ENCODE results near the gene OMG. TPM values are rescaled to one million over a fixed set of nuclear protein-coding genes. Genes with fewer than 3 reads are reported as not detected.

The OMG gene
- total and polyA plus RNA-seq, 8 donors = 3.1 to 10.7 (median 4.8) TPM

- Histone ChIP-seq H3K27me3 (no peaks in the 10 kb centered on the region), H3K36me3 (peaks cover 0 to 17% of the 10 kb centered on the region in 2 donors), H3K4me1 (no peaks in the 10 kb centered on the region), H3K9me3 (no peaks in the 10 kb centered on the region), H3K27ac (no peak overlapping the region), H3K4me3 (no peak overlapping the region)
- TF ChIP-seq CTCF (IDR thresholded peaks at IDR 0.05) = no peak
- DNase-seq (no peak), ATAC-seq (no peak)
- intact Hi-C loops (cut with DNase I) = loop anchor here in 1 of 2 donors (10.0 kb wide), 1 partner anchor 65 kb away; the partner anchor contains the start of gene EVI2A
Observed at GRCh38 chr17:31260151-31260550, 36.9 kb downstream of the OMG start.

- DNase-seq = no peak
- Histone ChIP-seq H3K4me3 (no peak overlapping the region), H3K4me1 (no peaks in the 10 kb centered on the region), H3K27ac (no peak overlapping the region), H3K27me3 (no peaks in the 10 kb centered on the region), H3K9me3 (no peaks in the 10 kb centered on the region), H3K36me3 (peaks cover 0 to 13% of the 10 kb centered on the region in 2 donors)
- intact Hi-C loops (cut with DNase I) = no loop called here
- no peak for ATAC-seq
- TF ChIP-seq CTCF (IDR thresholded peaks at IDR 0.05) = no peak
Observed at GRCh38 chr17:31256936-31257335, 40.1 kb downstream of the OMG start.

GRCh38 chr17:31254654-31255053 lies 42.4 kb downstream of the OMG start:
- Histone ChIP-seq H3K4me3 (no peak overlapping the region), H3K27ac (no peak overlapping the region), H3K9me3 (no peaks in the 10 kb centered on the region), H3K4me1 (no peaks in the 10 kb centered on the region), H3K36me3 (no peaks in the 10 kb centered on the region), H3K27me3 (no peaks in the 10 kb centered on the region)
- intact Hi-C loops (cut with DNase I) = no loop called here
- DNase-seq (no peak), ATAC-seq (no peak)
- TF ChIP-seq CTCF (IDR thresholded peaks at IDR 0.05) = no peak

GRCh38 chr17:31252741-31253140 lies 44.3 kb downstream of the OMG start:
- no peak for ATAC-seq
- TF ChIP-seq CTCF (IDR thresholded peaks at IDR 0.05) = no peak
- Histone ChIP-seq H3K4me3 (no peak overlapping the region), H3K9me3 (no peaks in the 10 kb centered on the region), H3K27me3 (no peaks in the 10 kb centered on the region), H3K27ac (no peak overlapping the region), H3K4me1 (no peaks in the 10 kb centered on the region), H3K36me3 (no peaks in the 10 kb centered on the region)
- no peak for DNase-seq
- intact Hi-C loops (cut with DNase I) = no loop called here

- Histone ChIP-seq H3K4me3 (no peak overlapping the region), H3K4me1 (no peaks in the 10 kb centered on the region), H3K27ac (no peak overlapping the region), H3K27me3 (no peaks in the 10 kb centered on the region), H3K9me3 (no peaks in the 10 kb centered on the region), H3K36me3 (no peaks in the 10 kb centered on the region)
- ATAC-seq (no peak), DNase-seq (no peak)
- intact Hi-C loops (cut with DNase I) = no loop called here
- TF ChIP-seq CTCF (IDR thresholded peaks at IDR 0.05) = no peak
Observed at GRCh38 chr17:31251970-31252328, 45.1 kb downstream of the OMG start.
